Measurements from ENCODE around the gene PROZ. TPM values are rescaled to one million over a fixed set of nuclear protein-coding genes. Genes with fewer than 3 reads are reported as not detected.
"Not testable (repeated sequence)": the region's sequence is repeated elsewhere in the genome, so short reads cannot be mapped to it uniquely, and the experiment has no call there.

PROZ gene
- total RNA-seq, 1 experiment from 2014 or later, result not detected

- H3K36me3 ChIP-seq (replicated peaks; ENCODE audit: control insufficient read depth, insufficient read depth, low read length), result no peaks in the 10 kb centered on the region
- peak; percentile 94 for DNase-seq
- peaks cover 17% of the 10 kb centered on the region for H3K27me3 ChIP-seq (ENCODE audit: control insufficient read depth, insufficient read depth, low read length)
- H3K4me3 ChIP-seq (ENCODE audit: insufficient read depth, low read depth, low read length), result peak overlapping the region; percentile 48
Observed at GRCh38 chr13:113153810-113154748, 4.4 kb upstream of the PROZ start.

GRCh38 chr13:113155201-113155600 lies 3.2 kb upstream of the PROZ start:
- DNase-seq, result peak; percentile 33
- H3K4me3 ChIP-seq (ENCODE audit: insufficient read depth, low read depth, low read length), result no peak overlapping the region
- peaks cover 17% of the 10 kb centered on the region for H3K27me3 ChIP-seq (ENCODE audit: control insufficient read depth, insufficient read depth, low read length)
- H3K36me3 ChIP-seq (replicated peaks; ENCODE audit: control insufficient read depth, insufficient read depth, low read length), result no peaks in the 10 kb centered on the region

- no peak for DNase-seq
- H3K4me3 ChIP-seq (ENCODE audit: insufficient read depth, low read depth, low read length), result no peak overlapping the region
- no peaks in the 10 kb centered on the region for H3K36me3 ChIP-seq (replicated peaks; ENCODE audit: control insufficient read depth, insufficient read depth, low read length)
- peaks cover 17% of the 10 kb centered on the region for H3K27me3 ChIP-seq (ENCODE audit: control insufficient read depth, insufficient read depth, low read length)
Observed at GRCh38 chr13:113155982-113156655, 2.3 kb upstream of the PROZ start.

- no peak for DNase-seq
- Histone ChIP-seq H3K36me3 (replicated peaks; ENCODE audit: control insufficient read depth, insufficient read depth, low read length) (no peaks in the 10 kb centered on the region), H3K4me3 (ENCODE audit: insufficient read depth, low read depth, low read length) (no peak overlapping the region), H3K27me3 (ENCODE audit: control insufficient read depth, insufficient read depth, low read length) (peaks cover 11% of the 10 kb centered on the region)
Observed at GRCh38 chr13:113157206-113157928, 1.1 kb upstream of the PROZ start.

- no peaks in the 10 kb centered on the region; the same call in 1 of the 2 replicates for H3K27me3 ChIP-seq (ENCODE audit: control insufficient read depth, insufficient read depth, low read length)
- DNase-seq, result peak; percentile 86
- no peak overlapping the region for H3K4me3 ChIP-seq (ENCODE audit: insufficient read depth, low read depth, low read length)
- no peaks in the 10 kb centered on the region for H3K36me3 ChIP-seq (replicated peaks; ENCODE audit: control insufficient read depth, insufficient read depth, low read length)
Observed at GRCh38 chr13:113158946-113159345, 498 bp downstream of the PROZ start.

GRCh38 chr13:113159701-113160100 lies 1.3 kb downstream of the PROZ start:
- DNase-seq, result peak; percentile 73
- no peaks in the 10 kb centered on the region for H3K36me3 ChIP-seq (replicated peaks; ENCODE audit: control insufficient read depth, insufficient read depth, low read length)
- no peaks in the 10 kb centered on the region; the same call in 1 of the 2 replicates for H3K27me3 ChIP-seq (ENCODE audit: control insufficient read depth, insufficient read depth, low read length)
- H3K4me3 ChIP-seq (ENCODE audit: insufficient read depth, low read depth, low read length), result no peak overlapping the region

- no peak overlapping the region for H3K4me3 ChIP-seq (ENCODE audit: insufficient read depth, low read depth, low read length)
- DNase-seq, result no peak
- no peaks in the 10 kb centered on the region; the same call in 1 of the 2 replicates for H3K27me3 ChIP-seq (ENCODE audit: control insufficient read depth, insufficient read depth, low read length)
- H3K36me3 ChIP-seq (replicated peaks; ENCODE audit: control insufficient read depth, insufficient read depth, low read length), result no peaks in the 10 kb centered on the region
Observed at GRCh38 chr13:113160983-113161382, 2.5 kb downstream of the PROZ start.

GRCh38 chr13:113161433-113161832 lies 3.0 kb downstream of the PROZ start:
- Histone ChIP-seq H3K36me3 (replicated peaks; ENCODE audit: control insufficient read depth, insufficient read depth, low read length) (no peaks in the 10 kb centered on the region), H3K27me3 (ENCODE audit: control insufficient read depth, insufficient read depth, low read length) (no peaks in the 10 kb centered on the region; the same call in 1 of the 2 replicates), H3K4me3 (ENCODE audit: insufficient read depth, low read depth, low read length) (no peak overlapping the region)
- no peak for DNase-seq

GRCh38 chr13:113161975-113162374 lies 3.5 kb downstream of the PROZ start:
- H3K27me3 ChIP-seq (ENCODE audit: control insufficient read depth, insufficient read depth, low read length); DNase-seq; H3K36me3 ChIP-seq (replicated peaks; ENCODE audit: control insufficient read depth, insufficient read depth, low read length); H3K4me3 ChIP-seq (ENCODE audit: insufficient read depth, low read depth, low read length): not testable (repeated sequence)

- Histone ChIP-seq H3K27me3 (ENCODE audit: control insufficient read depth, insufficient read depth, low read length) (no peaks in the 10 kb centered on the region; the same call in 1 of the 2 replicates), H3K36me3 (replicated peaks; ENCODE audit: control insufficient read depth, insufficient read depth, low read length) (no peaks in the 10 kb centered on the region), H3K4me3 (ENCODE audit: insufficient read depth, low read depth, low read length) (no peak overlapping the region)
- peak; percentile 79 for DNase-seq
Observed at GRCh38 chr13:113162783-113163685, 4.6 kb downstream of the PROZ start.

GRCh38 chr13:113164492-113164891 lies 6.0 kb downstream of the PROZ start:
- no peak for DNase-seq
- H3K36me3 ChIP-seq (replicated peaks; ENCODE audit: control insufficient read depth, insufficient read depth, low read length), result peaks cover under 1% of the 10 kb centered on the region; the same call in 1 of the 2 replicates
- H3K27me3 ChIP-seq (ENCODE audit: control insufficient read depth, insufficient read depth, low read length), result no peaks in the 10 kb centered on the region; the same call in 1 of the 2 replicates
- no peak overlapping the region for H3K4me3 ChIP-seq (ENCODE audit: insufficient read depth, low read depth, low read length)

GRCh38 chr13:113166266-113166665 lies 7.8 kb downstream of the PROZ start:
- Histone ChIP-seq H3K4me3 (ENCODE audit: insufficient read depth, low read depth, low read length) (no peak overlapping the region), H3K36me3 (replicated peaks; ENCODE audit: control insufficient read depth, insufficient read depth, low read length) (peaks cover 5% of the 10 kb centered on the region), H3K27me3 (ENCODE audit: control insufficient read depth, insufficient read depth, low read length) (no peaks in the 10 kb centered on the region; the same call in 1 of the 2 replicates)
- no peak for DNase-seq

- H3K27me3 ChIP-seq (ENCODE audit: control insufficient read depth, insufficient read depth, low read length), result no peaks in the 10 kb centered on the region; the same call in 1 of the 2 replicates
- H3K36me3 ChIP-seq (replicated peaks; ENCODE audit: control insufficient read depth, insufficient read depth, low read length), result peaks cover 5% of the 10 kb centered on the region
- no peak for DNase-seq
- H3K4me3 ChIP-seq (ENCODE audit: insufficient read depth, low read depth, low read length), result no peak overlapping the region
Observed at GRCh38 chr13:113166681-113167080, 8.2 kb downstream of the PROZ start.
